Breast epithelium (tissue), 4 donors: Measurements from ENCODE around the gene CLK4. TPM values are rescaled to one million over a fixed set of nuclear protein-coding genes. Genes with fewer than 3 reads are reported as not detected.

Source experiments
- DNase-seq, 2 donors: peaks; one replicate each; pipeline ENCODE4 v3.0.0-alpha.2; 2019; ENCODE audit warnings: low spot score in 2 of 2
- H3K27ac ChIP-seq, 2 donors: fragments of 200-600 bp; sonication (generic) in 1 of 2; one replicate each; pipeline ENCODE4 v1.5.1; 2016 to 2019; ENCODE audit warnings: mild to moderate bottlenecking in 1 of 2
- H3K27me3 ChIP-seq, 2 donors: fragments of 200-600 bp; sonication (generic) in 1 of 2; one replicate each; pipeline versions ENCODE4 v1.5.1 to v1.6.0; 2017 to 2019; ENCODE audit warnings: control low read depth in 1 of 2, mild to moderate bottlenecking in 1 of 2
- H3K36me3 ChIP-seq: fragments of 200-600 bp; one replicate; pipeline ENCODE4 v1.5.1; 2019
- H3K4me1 ChIP-seq, 2 donors: fragments of 200-600 bp; sonication (generic); one replicate each; pipeline ENCODE4 v1.5.1; 2016 to 2019; ENCODE audit warnings: control low read depth in 1 of 2
- H3K4me3 ChIP-seq, 3 donors: fragments of 200-600 bp; sonication (generic); 1 replicate in 2 of 3; 2 replicates in 1 of 3; pipeline ENCODE4 v1.5.1; 2016 to 2019; ENCODE audit warnings: mild to moderate bottlenecking in 3 of 3, moderate library complexity in 2 of 3
- H3K9me3 ChIP-seq, 2 donors: fragments of 200-600 bp; sonication (generic) in 1 of 2; one replicate each; pipeline ENCODE4 v1.5.1; 2016 to 2019; ENCODE audit warnings: control low read depth in 1 of 2
- CTCF ChIP-seq, 3 donors: fragments of 450-650 bp; IDR thresholded peaks; one replicate each; pipeline ENCODE4 v1.5.1; 2016 to 2017; ENCODE audit warnings: antibody characterized with exemption in 3 of 3, mild to moderate bottlenecking in 3 of 3, moderate library complexity in 3 of 3
- POLR2A ChIP-seq: fragments of 450-650 bp; IDR thresholded peaks from one replicate; pipeline ENCODE4 v1.6.1; 2016; ENCODE audit warnings: antibody characterized with exemption, mild to moderate bottlenecking, moderate library complexity
- POLR2AphosphoS5 ChIP-seq, 3 donors: sonication (generic); formaldehyde crosslinking; IDR thresholded peaks; one replicate each; pipeline ENCODE4 v1.6.1; 2017; ENCODE audit warnings: antibody characterized with exemption in 3 of 3
- intact Hi-C: fragments of 100-400 bp; cut with DNase I; formaldehyde crosslinking; loops from one replicate; pipeline ENCODE4 v1.15.1; 2023; ENCODE audit warnings: low total_unique reads
- total RNA-seq, 3 donors: library from RNA; depleted of rRNA; stranded (reverse); fragments of >200 nt; gene quantifications; one replicate each; pipeline ENCODE4 v1.1.0, GENCODE V29; 2016

CLK4 gene
- total RNA-seq, 3 donors from 2014 or later: 39.0 to 73.2 (median 43.3) TPM

DNA sequence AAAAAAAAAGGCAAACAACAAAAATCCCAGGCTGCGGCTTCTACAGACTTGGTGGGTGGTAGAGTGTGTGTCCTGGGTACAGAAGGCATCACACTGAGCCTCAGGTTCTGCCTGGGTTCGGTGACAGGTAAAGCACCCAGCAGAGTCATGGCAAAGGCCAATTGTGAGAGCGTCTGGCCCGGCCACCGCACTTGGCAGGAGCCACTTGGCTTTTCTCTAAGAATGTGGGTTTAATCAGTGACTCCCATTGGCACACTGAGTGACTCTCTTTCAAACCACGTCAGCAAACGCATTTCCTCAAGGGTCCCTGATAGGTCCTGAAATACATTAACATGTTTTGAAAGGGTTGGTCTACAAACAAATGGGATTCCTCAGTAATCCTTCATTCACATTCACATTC is 53.6 kb downstream of the CLK4 start:
- H3K27ac ChIP-seq: no peak overlapping the region
- no peaks in the 10 kb centered on the region for H3K4me1 ChIP-seq
- peaks cover 3 to 13% of the 10 kb centered on the region in 2 donors for H3K9me3 ChIP-seq
- DNase-seq: no peak
- H3K27me3 ChIP-seq: peaks cover 7 to 28% of the 10 kb centered on the region in 2 donors
- no peak for TF ChIP-seq POLR2A
- no peak for TF ChIP-seq CTCF (IDR thresholded peaks at IDR 0.05)
- no peak for TF ChIP-seq POLR2AphosphoS5 (IDR thresholded peaks at IDR 0.05)
- intact Hi-C loops: no loop called here
- H3K36me3 ChIP-seq: no peaks in the 10 kb centered on the region
- H3K4me3 ChIP-seq: no peak overlapping the region

DNA sequence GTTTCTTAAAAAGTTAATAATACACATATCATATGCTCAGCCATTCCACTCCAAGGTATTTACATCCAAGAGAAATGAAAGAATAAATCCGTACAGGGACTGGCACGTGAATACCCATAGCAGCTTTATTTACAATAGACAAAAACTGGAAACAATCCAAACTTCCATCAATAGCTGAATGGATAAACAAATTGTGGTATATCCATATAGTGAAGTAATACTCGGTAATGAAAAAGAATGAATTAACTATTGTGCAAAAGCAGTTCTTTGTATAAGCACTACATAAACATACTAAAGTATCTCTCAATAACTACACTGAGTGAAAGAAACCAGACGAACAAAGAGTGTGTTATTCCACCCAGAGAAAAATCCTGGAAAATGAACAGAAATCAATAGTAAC is 54.2 kb downstream of the CLK4 start:
- H3K9me3 ChIP-seq: peaks cover 3 to 13% of the 10 kb centered on the region in 2 donors
- TF ChIP-seq POLR2A (no peak), CTCF (IDR thresholded peaks at IDR 0.05) (no peak), POLR2AphosphoS5 (IDR thresholded peaks at IDR 0.05) (no peak)
- intact Hi-C loops: no loop called here
- no peak overlapping the region for H3K27ac ChIP-seq
- no peaks in the 10 kb centered on the region for H3K4me1 ChIP-seq
- no peak overlapping the region for H3K4me3 ChIP-seq
- no peak for DNase-seq
- no peaks in the 10 kb centered on the region for H3K36me3 ChIP-seq
- H3K27me3 ChIP-seq: peaks cover 7 to 26% of the 10 kb centered on the region in 2 donors

GRCh38 chr5:178569485-178569884 is 57.4 kb downstream of the CLK4 start:
- Histone ChIP-seq H3K4me1 (no peaks in the 10 kb centered on the region), H3K9me3 (peaks cover 3 to 13% of the 10 kb centered on the region in 2 donors), H3K36me3 (no peaks in the 10 kb centered on the region), H3K4me3 (no peak overlapping the region), H3K27me3 (no peaks in the 10 kb centered on the region), H3K27ac (no peak overlapping the region)
- no peak for DNase-seq
- TF ChIP-seq POLR2AphosphoS5 (IDR thresholded peaks at IDR 0.05): no peak
- no peak for TF ChIP-seq POLR2A
- TF ChIP-seq CTCF (IDR thresholded peaks at IDR 0.05): no peak
- intact Hi-C loops: loop anchor here (10.0 kb wide), 1 partner anchor 295 kb away; no protein-coding TSS in a partner anchor

GRCh38 chr5:178564811-178565550 is 61.9 kb downstream of the CLK4 start:
- Histone ChIP-seq H3K9me3 (no peaks in the 10 kb centered on the region), H3K27me3 (no peaks in the 10 kb centered on the region), H3K4me3 (no peak overlapping the region), H3K27ac (no peak overlapping the region), H3K4me1 (no peaks in the 10 kb centered on the region), H3K36me3 (no peaks in the 10 kb centered on the region)
- DNase-seq: no peak
- no peak for TF ChIP-seq POLR2A
- TF ChIP-seq CTCF (IDR thresholded peaks at IDR 0.05): no peak
- TF ChIP-seq POLR2AphosphoS5 (IDR thresholded peaks at IDR 0.05): no peak
- intact Hi-C loops: loop anchor here (10.0 kb wide), 1 partner anchor 290 kb away; no protein-coding TSS in a partner anchor

- DNase-seq: no peak
- intact Hi-C loops: loop anchor here (10.0 kb wide), 1 partner anchor 290 kb away; no protein-coding TSS in a partner anchor
Observed at GRCh38 chr5:178564397-178564796, 62.5 kb downstream of the CLK4 start.

More at GRCh38 chr5:178564397-178564796, 62.5 kb downstream of the CLK4 start:
- no peak overlapping the region for H3K27ac ChIP-seq
- H3K27me3 ChIP-seq: no peaks in the 10 kb centered on the region
- H3K4me1 ChIP-seq: no peaks in the 10 kb centered on the region
- no peaks in the 10 kb centered on the region for H3K36me3 ChIP-seq
- no peaks in the 10 kb centered on the region for H3K9me3 ChIP-seq
- H3K4me3 ChIP-seq: no peak overlapping the region
- TF ChIP-seq CTCF (IDR thresholded peaks at IDR 0.05) (no peak), POLR2A (no peak), POLR2AphosphoS5 (IDR thresholded peaks at IDR 0.05) (no peak)
